Effector memory CD4-positive, alpha-beta T cell (primary cell): ENCODE measurements around the gene PLA2G4F.

Experiments
- DNase-seq, 3 donors: peaks; one replicate each; pipeline ENCODE4 v3.0.0-alpha.2; 2020
- H3K27ac ChIP-seq: 2 replicates; pipeline ENCODE4 v1.7.0; 2013; ENCODE audit warnings: mild to moderate bottlenecking, low read length, moderate library complexity; ENCODE audit not compliant: insufficient read depth, poor library complexity, severe bottlenecking
- H3K27me3 ChIP-seq: replicated peaks from 2 replicates; pipeline ENCODE4 v1.7.0; 2013; ENCODE audit warnings: mild to moderate bottlenecking, low read length; ENCODE audit not compliant: insufficient read depth, control insufficient read depth, poor library complexity, severe bottlenecking
- H3K36me3 ChIP-seq: 2 replicates; pipeline ENCODE4 v1.7.0; 2013; ENCODE audit warnings: mild to moderate bottlenecking, low read length, moderate library complexity; ENCODE audit not compliant: control insufficient read depth, insufficient read depth
- H3K4me1 ChIP-seq: 2 replicates; pipeline ENCODE4 v1.7.0; 2013; ENCODE audit warnings: low read length, mild to moderate bottlenecking; ENCODE audit not compliant: control insufficient read depth, insufficient read depth, poor library complexity, severe bottlenecking
- H3K4me3 ChIP-seq: 2 replicates; pipeline ENCODE4 v1.7.0; 2013; ENCODE audit warnings: low read length, low read depth, mild to moderate bottlenecking; ENCODE audit not compliant: insufficient read depth, poor library complexity, severe bottlenecking
- H3K9me3 ChIP-seq: 2 replicates; pipeline ENCODE4 v1.7.0; 2013; ENCODE audit warnings: mild to moderate bottlenecking, low read length, moderate library complexity; ENCODE audit not compliant: control insufficient read depth

Gene PLA2G4F

GRCh38 chr15:42121682-42122081, 34.8 kb downstream of the PLA2G4F start:
- H3K9me3 ChIP-seq = no peaks in the 10 kb centered on the region
- no peaks in the 10 kb centered on the region for H3K36me3 ChIP-seq

GRCh38 chr15:42121021-42121420, 35.4 kb downstream of the PLA2G4F start:
- Histone ChIP-seq H3K4me3 (no peak overlapping the region), H3K4me1 (no peaks in the 10 kb centered on the region), H3K36me3 (no peaks in the 10 kb centered on the region), H3K9me3 (no peaks in the 10 kb centered on the region), H3K27me3 (no peaks in the 10 kb centered on the region), H3K27ac (no peak overlapping the region)
- no peak for DNase-seq

More at GRCh38 chr15:42121682-42122081, 34.8 kb downstream of the PLA2G4F start:
- Histone ChIP-seq H3K4me1 (no peaks in the 10 kb centered on the region), H3K4me3 (no peak overlapping the region), H3K27me3 (no peaks in the 10 kb centered on the region), H3K27ac (no peak overlapping the region)
- DNase-seq = no peak

GRCh38 chr15:42120285-42120684, 36.2 kb downstream of the PLA2G4F start:
- no peak overlapping the region for H3K4me3 ChIP-seq

GRCh38 chr15:42119446-42119760, 37.0 kb downstream of the PLA2G4F start:
- Histone ChIP-seq H3K27ac (no peak overlapping the region), H3K36me3 (no peaks in the 10 kb centered on the region), H3K27me3 (no peaks in the 10 kb centered on the region), H3K4me3 (no peak overlapping the region), H3K9me3 (no peaks in the 10 kb centered on the region), H3K4me1 (no peaks in the 10 kb centered on the region)
- no peak for DNase-seq

More at GRCh38 chr15:42120285-42120684, 36.2 kb downstream of the PLA2G4F start:
- no peak overlapping the region for H3K27ac ChIP-seq
- H3K27me3 ChIP-seq = no peaks in the 10 kb centered on the region
- no peaks in the 10 kb centered on the region for H3K9me3 ChIP-seq
- no peaks in the 10 kb centered on the region for H3K4me1 ChIP-seq
- DNase-seq = no peak
- H3K36me3 ChIP-seq = no peaks in the 10 kb centered on the region

GRCh38 chr15:42118650-42119445, 37.6 kb downstream of the PLA2G4F start:
- no peaks in the 10 kb centered on the region for H3K27me3 ChIP-seq
- no peaks in the 10 kb centered on the region for H3K9me3 ChIP-seq
- H3K36me3 ChIP-seq = no peaks in the 10 kb centered on the region
- no peak for DNase-seq
- no peaks in the 10 kb centered on the region for H3K4me1 ChIP-seq
- no peak overlapping the region for H3K4me3 ChIP-seq
- H3K27ac ChIP-seq = no peak overlapping the region

GRCh38 chr15:42111924-42112323, 44.5 kb downstream of the PLA2G4F start:
- H3K4me1 ChIP-seq = peaks cover 4% of the 10 kb centered on the region
- H3K27me3 ChIP-seq = no peaks in the 10 kb centered on the region
- no peak for DNase-seq
- no peak overlapping the region for H3K4me3 ChIP-seq
- no peak overlapping the region for H3K27ac ChIP-seq
- H3K9me3 ChIP-seq = no peaks in the 10 kb centered on the region
- no peaks in the 10 kb centered on the region for H3K36me3 ChIP-seq

GRCh38 chr15:42110367-42110766, 46.1 kb downstream of the PLA2G4F start:
- H3K4me1 ChIP-seq = peaks cover 4% of the 10 kb centered on the region
- H3K36me3 ChIP-seq = no peaks in the 10 kb centered on the region
- H3K27ac ChIP-seq = no peak overlapping the region
- H3K27me3 ChIP-seq = no peaks in the 10 kb centered on the region
- DNase-seq = no peak
- no peaks in the 10 kb centered on the region for H3K9me3 ChIP-seq
- H3K4me3 ChIP-seq = no peak overlapping the region

GRCh38 chr15:42108806-42109205, 47.6 kb downstream of the PLA2G4F start:
- Histone ChIP-seq H3K36me3 (no peaks in the 10 kb centered on the region), H3K4me1 (peaks cover 4% of the 10 kb centered on the region), H3K9me3 (no peaks in the 10 kb centered on the region), H3K27ac (no peak overlapping the region), H3K4me3 (no peak overlapping the region), H3K27me3 (no peaks in the 10 kb centered on the region)
- no peak for DNase-seq

- H3K9me3 ChIP-seq = no peaks in the 10 kb centered on the region
- H3K36me3 ChIP-seq = no peaks in the 10 kb centered on the region
- H3K4me3 ChIP-seq = no peak overlapping the region
- H3K4me1 ChIP-seq = peaks cover 4% of the 10 kb centered on the region
- H3K27ac ChIP-seq = no peak overlapping the region
- no peaks in the 10 kb centered on the region for H3K27me3 ChIP-seq
- no peak for DNase-seq
Observed at GRCh38 chr15:42108189-42108588, 48.2 kb downstream of the PLA2G4F start.

- no peak overlapping the region for H3K4me3 ChIP-seq
- H3K4me1 ChIP-seq = peaks cover 4% of the 10 kb centered on the region
- DNase-seq = no peak
- H3K27ac ChIP-seq = no peak overlapping the region
- H3K27me3 ChIP-seq = no peaks in the 10 kb centered on the region
- H3K36me3 ChIP-seq = no peaks in the 10 kb centered on the region
- no peaks in the 10 kb centered on the region for H3K9me3 ChIP-seq
Observed at GRCh38 chr15:42107473-42107872, 49.0 kb downstream of the PLA2G4F start.
